HG03045 (cell line): ENCODE results near the gene MAS1L.

Experiments
- ATAC-seq: cut with Tn5 transposase; IDR thresholded peaks from one replicate; pipeline ENCODE4 v1.9.1; 2021; ENCODE audit warnings: mild to moderate bottlenecking, moderate library complexity; ENCODE audit not compliant: unreplicated experiment

MAS1L gene

DNA sequence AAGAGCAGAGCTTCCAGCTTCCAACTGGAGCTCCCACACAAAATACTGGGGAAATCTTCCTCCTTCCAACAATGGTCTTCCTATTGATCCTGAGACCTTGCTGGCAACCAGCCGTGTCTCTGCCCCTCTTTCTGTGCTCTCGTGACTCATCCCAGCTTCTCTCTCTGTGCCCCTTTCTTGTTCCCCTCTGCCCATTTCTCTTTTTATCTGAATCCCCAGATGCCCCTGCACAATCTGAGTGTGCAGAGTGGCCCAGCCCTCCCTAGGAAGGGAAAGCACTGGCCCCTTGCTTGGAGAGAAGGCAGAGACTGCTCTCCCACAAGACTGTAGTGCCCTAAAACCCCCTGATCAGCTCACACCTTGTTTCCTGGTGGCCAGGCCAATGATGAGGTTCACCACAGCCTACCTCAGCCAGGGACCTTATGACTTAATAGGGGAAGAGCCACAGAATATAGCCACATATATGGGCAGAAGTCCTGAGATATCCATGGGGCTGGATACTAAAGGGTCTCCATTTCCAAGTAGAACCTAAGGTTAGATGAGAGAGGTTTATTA is 23.1 kb upstream of the MAS1L start:
- ATAC-seq = no peak

DNA sequence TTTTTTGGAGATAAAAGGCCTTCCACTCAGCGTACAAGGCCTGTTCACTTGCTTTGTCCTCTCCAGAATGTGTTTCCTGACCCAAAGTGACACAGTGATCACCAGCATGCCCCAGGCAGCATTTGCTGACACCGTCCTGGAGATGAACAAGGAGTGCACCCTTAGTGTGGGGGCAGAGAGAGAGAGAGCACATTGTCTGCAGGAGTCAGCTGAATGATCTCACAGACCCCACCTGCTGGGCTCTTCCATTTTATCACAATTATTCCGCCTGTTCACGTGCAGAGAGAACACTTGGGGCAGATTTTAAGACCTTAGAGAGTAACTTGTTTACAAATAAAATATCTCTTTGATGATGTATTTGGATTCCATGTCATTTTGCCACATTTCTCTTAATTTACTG is 22.4 kb upstream of the MAS1L start:
- no peak for ATAC-seq

DNA sequence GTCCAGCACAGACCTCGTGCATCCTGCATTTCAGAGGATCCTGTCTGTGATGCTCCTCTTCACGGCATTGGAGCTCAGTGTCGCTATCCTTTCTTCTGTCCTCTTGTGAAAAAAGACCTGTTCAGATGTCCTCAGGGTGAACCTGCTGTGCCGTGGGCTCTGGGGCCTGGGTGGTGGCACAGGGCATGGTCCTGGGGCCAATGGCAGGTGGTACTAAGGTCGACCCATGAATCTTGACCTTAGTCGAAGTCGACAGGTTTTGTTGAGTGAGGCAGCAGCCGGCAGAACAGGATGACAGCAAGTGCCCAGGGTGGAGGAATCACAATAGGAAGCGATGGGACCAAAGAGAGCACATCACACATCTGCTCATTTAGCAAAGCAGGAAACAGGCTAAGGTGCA is 22.0 kb upstream of the MAS1L start:
- no peak for ATAC-seq

DNA sequence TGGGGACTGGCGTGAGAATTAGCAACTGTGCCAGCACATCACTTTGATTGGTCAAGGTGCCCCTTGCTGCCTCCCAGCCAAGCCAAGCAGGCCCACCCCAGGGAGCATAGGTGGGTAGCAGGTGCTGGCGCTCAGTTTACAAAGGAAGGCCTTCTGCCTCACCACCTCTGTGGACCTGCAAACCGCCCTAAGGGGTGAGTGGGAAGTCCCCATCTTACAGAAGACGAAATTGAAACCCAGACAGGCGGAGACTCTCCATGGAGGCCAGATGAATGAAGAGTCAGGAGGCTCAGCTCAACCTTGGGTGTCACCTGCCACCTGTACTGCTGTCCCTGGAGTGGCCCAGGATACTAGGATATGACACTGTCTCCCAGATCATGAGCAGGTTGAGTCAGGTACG is 21.5 kb upstream of the MAS1L start:
- ATAC-seq = peak; percentile 81

DNA sequence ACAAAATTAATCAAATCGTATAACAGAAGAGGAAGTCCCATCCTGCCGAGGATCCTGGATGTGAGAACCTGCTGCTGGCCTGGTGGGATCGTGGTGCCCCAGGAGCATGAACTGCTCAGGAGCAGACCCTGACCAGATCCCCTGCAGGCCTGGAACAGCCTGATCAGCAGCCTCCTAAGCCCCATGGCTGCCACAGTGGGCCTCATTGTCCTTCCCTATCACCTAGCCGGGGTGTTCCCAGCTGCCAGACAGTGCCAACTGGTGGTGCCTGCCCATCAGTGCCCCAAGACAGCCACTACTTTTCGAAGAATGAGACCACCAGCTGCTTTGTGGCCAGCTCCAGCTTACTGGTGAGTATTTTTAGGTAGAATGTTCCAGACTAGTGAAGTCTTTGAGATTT is 19.6 kb upstream of the MAS1L start:
- no peak for ATAC-seq

DNA sequence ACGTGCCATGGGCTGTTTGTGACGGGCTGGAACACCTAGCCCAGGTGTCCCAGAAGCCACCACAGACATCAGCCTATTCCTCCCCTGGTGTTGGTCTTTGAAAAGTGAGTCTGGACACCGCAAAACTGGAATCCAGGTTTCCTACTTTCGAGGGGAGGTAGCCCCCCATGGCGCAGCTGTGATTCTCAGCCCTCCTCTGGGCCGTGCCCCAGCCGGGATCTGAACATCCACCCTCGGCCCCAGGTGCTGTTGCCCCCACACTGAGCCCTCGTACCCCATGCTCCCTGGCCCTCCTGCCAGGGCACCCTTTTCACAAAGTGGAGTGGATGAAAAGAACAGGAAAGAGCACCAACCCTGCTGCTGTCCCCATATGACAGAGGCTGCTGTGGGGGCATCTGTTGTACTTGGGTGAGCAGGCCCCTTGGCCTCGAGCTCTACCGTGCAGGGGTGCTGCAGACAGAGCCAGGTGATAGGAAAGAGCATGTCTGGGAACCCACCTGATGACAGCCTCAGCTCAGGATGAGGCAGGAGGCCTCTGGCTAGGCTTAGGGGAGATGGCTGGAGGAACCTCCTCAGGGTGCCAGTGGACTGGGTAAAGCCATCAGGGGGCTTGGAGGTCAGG is 18.8 kb upstream of the MAS1L start:
- ATAC-seq = no peak

DNA sequence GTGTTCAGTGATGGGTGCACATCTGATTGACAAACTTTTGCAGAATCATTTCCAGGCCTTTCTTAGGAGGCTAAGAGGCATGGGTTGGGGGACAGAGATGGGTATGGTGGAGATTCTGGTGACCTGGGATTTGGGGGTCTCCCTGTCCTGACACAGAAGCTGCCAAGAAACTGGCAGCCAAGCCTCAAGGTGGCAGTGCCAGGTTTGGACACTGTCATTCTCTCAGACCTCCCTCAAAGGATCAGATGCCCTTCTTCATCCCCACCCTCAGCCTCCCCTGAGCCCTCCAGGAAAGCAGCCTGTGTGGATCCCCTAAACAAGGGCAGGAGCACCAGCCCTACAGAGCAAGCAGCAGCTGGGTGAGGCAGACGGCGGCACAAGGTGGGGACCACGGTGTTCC is 18.1 kb upstream of the MAS1L start:
- no peak for ATAC-seq

DNA sequence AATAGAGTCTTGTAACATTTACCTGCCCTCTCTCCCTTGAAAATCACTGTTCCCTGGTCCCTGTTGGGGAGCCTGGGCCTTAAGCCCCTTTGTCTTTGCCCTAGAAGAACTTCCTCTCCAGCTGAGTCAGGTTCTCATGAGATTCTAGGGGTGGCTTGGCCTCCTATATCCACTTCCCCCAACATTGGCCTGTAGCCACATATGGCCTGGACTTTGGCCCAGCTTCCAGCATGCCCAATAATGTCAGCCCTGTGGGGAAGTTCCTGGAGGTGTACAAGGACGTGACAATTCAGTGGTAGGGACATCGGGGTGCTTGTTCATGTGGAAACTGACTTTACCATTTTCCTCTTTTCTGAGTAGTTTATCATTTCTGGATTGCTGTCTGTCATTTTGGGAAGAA is 17.2 kb upstream of the MAS1L start:
- ATAC-seq = no peak

DNA sequence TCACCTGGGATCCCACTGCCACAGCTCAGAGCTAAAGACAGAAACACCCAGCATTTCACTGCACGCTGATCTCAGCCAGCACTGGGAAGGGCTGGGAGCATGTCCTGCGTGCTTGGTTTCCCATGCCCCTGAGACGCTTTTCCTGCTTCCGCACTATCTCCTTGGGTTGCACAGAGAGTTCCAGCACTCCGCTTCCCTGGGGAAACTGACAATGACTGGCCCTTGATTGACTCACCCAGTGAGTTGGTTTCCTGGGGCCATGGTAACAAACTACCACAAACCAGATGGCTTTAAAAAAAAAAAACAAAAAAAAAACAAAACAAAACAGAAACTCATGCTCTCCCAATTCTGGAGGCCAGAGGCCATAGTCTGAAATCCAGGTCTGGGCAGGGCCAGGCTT is 14.8 kb upstream of the MAS1L start:
- ATAC-seq = no peak

DNA sequence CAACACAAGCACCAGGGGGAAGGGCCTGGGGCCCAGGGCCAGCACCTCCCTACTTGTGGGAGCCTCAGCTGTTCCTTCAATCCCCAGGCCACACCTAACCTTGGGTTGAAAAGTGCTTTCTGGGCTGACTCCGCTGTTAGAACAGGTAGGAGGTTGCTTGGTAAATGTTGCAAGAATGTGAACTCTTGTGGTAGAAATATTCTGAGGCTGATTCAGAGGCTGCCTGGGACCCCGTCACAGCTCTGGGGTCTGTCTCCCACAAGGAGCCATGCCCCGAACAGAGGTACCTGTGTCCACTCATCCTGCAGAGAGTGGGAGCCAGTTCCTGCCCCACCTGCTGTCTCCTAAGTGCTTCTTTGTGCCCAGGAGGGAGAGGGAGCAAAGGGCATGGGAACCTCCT is 14.4 kb upstream of the MAS1L start:
- no peak for ATAC-seq

DNA sequence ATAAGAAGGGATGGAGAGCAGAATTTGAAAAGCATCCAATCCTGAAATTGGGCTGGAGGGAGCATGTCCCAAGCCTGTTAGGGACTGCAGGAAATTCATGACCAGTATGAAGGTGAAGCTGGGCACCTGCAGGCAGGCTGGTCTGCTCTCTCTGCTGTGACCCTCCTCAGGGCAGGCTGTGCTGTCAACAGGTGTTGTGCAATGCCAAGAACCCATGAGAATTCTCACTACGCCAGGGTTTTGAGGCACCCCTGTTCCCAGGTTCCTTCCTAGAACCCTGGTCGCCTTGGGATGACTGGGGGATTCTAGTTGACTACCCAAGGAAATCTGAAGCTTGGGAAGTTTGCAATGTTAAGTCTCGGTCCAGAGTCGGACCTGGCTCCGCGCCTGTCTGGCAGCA is 13.3 kb upstream of the MAS1L start:
- ATAC-seq = no peak

DNA sequence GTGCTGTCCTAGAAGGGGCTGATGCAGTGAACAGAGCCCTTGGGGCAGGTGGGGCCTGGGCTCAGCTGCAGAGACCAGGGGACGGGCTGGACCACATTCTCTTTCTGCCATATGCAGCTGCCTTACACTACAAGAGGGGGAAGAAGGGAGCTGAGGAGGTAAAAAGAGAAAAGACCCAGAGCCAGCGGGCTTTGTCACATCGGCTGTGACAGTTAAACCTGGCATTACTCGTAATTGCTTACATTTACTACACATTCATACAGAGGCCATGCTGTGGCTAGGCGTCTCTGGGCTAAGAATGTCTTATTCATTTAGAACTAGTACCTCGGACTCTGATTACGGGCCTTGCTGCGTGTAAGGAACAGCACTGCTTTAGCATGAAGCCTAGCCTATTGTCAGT is 12.8 kb upstream of the MAS1L start:
- no peak for ATAC-seq

DNA sequence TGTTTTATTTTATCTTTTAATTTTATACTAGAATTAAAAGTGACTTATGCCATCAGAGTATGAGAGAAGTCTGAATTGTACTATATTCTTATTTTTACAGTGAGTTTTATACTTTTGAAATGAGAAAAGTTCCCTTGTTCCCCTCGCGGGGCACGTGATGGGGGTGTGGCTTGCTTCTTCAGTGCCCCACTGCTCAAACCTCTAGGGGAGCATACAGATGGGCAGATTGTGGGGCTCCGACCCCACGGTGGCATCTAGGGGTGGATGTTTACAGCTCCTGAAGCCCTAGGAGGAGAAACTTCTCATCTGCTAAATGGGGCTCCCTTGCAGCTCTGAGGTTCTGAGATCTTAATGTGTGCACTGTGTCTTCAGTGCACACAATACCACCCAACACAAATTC is 11.9 kb upstream of the MAS1L start:
- ATAC-seq = no peak

DNA sequence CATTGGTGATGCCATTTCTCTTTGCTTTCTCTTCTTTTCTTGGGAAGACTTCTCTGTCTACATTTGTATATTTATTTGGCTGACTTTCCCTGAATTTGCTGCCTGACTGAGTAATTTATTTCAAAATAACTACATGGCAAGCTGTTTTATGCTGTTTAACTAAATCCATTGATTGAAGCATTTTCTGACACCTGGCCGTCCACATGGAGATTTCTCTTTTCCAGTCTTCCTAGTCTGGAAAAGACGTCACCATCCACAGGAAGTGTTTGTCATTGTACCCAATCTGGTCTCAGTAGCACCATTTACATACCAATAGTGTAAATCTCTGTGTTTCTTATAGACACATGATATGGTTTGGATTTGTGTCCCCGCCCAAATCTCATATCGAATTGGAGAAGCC is 9.2 kb upstream of the MAS1L start:
- ATAC-seq = no peak

DNA sequence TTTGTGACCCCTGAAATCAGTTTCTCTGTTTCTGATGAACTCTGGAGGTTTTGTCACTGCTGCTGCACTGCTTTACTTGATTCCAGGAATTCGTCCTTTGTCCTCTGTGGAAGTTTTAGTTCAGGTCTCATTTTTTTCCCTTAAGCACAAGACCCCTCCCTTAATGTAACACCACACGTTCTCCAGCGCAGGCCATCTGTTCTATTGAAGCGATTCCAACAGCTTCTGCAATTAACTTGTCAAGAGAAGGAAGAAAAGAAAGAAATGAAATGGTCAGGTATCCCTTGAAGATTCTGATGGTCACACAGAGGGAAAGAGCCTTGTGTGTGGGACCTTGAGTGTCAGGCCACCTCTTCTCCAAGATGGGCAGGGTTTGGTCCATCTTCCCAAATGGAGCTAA is 7.8 kb upstream of the MAS1L start:
- ATAC-seq = no peak

DNA sequence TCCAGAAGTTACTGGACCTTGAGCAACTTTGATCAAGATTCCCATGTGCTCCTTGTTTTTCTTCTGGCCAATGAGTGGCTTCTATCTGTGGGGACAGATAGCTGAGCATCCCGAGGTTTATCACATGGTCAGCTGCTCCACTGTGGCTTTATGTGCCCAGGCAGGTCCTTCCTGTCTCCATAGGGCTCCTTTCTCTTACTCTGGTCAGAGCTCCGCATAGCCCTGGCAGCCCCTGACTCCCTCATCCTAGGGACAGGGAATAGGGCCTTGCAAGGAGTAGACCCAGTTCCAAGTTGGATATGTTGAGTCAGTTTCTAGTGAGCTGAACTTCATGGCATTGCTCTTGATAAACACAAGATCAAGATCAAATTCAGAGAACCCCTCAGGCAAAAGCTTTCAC is 6.4 kb upstream of the MAS1L start:
- ATAC-seq = no peak

DNA sequence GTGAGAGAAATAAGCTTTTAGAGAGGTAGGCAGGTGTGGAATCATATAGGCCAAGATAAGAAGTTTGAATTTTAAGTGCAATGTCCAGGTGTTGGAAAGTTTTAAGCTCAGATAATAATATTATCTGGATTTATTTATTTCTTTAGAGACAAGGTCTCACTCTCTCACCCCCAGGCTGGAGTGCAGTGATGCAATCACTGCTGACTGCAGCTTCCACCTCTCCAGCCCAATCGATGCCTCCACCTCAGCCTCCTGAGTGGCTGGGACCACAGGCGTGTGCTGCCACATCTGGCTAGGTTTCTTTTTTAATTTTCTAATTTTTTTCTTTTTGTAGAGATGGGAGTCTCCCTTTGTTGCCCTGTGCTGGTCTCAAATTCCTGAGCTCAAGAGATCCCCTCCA is 5.5 kb upstream of the MAS1L start:
- no peak for ATAC-seq

DNA sequence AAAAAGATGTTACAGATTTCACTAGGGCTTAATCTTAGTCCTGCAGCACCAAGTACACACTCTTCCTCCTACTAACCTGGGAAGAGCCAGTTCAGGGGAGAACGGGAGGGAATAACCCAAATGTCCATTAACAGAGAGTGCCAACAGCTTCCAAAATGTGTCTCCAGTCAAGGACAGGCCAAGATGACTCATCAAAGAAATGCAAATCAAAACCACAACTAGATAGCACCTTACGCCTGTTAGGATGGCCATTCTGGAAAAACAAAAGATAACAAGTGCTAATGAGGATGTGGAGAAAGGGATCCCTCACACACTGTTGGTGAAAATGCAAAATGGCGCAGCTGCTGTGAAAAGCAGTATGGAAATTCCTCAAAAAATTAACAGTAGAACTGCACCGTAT is 3.8 kb upstream of the MAS1L start:
- ATAC-seq = no peak

DNA sequence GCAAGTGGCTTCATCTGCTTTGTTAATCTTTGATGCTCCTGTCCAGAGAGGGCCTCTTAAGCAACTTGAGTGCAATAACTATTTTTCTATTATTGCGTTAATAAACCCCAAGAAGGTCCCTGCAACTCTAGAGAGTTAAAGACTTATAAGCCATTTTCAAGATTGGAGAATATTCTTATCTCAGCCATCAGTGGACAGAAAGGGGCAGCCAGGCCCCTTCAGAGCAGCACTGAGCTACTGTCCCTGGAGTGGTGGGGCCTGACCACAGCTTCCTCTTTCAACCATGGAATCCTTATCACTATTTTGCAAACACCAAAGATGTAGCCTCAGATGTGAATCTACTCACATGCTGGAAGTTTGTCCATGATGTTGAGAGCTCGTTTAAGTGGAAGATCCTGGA is 2.8 kb upstream of the MAS1L start:
- no peak for ATAC-seq

DNA sequence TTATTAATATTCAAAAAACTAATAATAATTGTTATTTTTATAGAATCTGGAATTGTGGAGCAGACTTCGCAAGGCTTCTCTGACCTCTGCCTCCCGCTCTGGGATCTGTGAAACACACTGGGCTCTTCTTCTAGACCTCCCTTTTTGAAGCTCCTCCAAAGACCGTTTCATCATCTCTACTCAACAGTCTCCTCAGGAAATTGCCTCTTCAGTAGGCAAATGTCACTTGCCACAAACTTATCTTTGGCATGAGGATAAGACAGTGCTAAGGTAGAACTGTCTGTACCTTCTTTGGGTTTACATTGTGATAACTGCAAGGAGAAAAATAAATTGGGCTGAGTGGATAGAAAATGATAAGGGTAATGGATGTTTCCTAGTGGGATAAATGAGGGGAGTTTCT is 2.3 kb upstream of the MAS1L start:
- ATAC-seq = no peak

DNA sequence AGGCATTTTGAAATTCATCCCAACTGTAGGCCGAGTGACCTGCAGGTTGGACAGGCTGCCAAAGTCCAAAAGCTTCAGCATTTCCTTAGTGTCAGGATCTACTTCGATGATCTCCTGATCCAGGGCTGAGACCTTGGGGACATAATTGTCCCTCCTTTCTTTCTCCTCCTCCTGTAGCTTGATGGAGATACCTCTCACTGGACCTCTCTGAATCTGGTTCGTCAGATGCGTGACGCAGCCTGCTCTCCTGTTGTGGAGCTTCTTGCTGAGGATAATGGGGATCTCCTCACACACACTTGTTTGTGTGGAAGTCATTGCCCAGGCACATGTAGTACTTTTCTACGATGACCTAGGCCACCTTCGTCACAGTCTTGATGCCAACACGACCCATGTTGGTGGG is 1.5 kb upstream of the MAS1L start:
- ATAC-seq = no peak

DNA sequence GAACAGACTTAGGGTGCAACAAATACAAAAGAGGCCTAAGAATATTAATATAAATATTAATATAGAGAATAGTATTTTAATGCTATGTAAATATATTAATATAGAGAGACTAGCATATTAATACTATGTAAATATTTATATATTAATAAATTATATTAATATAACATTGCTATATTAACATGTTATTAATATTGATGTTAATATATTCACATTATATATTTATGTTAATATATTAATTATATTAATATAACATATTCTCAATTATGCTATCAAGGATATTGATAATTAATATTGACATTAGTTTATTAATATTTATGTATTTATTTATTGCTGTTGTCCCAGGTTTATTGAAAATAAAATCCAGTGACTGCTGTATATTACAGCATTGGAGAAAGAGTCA is 1.1 kb upstream of the MAS1L start:
- ATAC-seq = no peak

DNA sequence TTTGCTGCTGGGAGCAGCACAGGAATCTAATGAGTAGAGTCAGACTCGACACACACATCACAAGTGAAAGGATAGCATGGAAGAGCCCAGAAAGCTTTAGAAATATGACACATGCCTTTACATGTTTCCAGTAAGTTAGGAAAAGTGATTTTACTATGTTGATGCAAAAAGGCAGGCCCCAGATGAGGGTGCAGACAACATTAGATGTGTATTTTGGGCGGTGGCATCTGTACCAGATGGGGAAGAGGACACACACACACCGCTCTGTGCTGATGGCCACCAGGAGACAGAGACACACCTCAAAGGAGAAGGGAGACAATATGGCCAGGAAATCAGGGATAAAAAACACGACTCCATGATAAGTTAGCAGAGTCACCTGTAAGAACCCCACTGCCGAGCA is 625 bp downstream of the MAS1L start:
- ATAC-seq = no peak
